ENCODE results near the gene EVI5L. TPM values are rescaled to one million over a fixed set of nuclear protein-coding genes. Genes with fewer than 3 reads are reported as not detected.

EVI5L gene
- total and polyA plus RNA-seq, 4 donors, result 1.4 to 5.0 (median 4.4) TPM

DNA sequence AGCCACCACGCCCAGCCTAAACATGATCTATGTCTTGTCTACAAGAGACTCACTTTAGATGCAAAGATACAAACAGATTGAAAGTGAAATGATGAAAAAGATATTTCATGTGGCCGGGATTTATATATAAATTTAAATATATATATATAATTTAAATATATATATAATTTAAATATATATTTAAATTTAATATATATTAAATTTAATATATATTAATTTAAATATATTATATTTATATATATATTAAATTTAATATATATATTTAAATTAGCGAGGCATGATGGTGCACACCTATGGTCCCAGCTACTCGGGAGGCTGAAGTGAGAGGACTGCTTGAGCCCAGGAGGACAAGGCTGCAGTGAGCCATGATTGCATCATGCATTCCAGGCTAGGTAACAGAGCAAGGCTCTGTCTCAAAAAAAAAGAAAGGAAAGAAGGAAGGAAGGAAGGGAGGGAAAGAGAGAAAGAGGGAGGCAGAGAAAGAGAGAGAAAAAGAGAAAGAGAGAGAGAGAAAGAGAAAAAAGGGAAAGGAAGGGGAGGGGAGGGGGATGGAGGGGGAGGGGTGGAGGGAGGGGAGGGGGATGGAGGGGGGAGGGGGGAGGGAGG is 7.0 kb upstream of the EVI5L start:
- no peak overlapping the region for H3K9ac ChIP-seq (ENCODE audit: low read depth in 1 of 2, low read length in 2 of 2)
- H3K36me3 ChIP-seq (ENCODE audit: control insufficient read depth in 4 of 4, insufficient read depth in 3 of 4, low read depth in 1 of 4, low read length in 3 of 4), result no peaks in the 10 kb centered on the region
- no peak for TF ChIP-seq TAF1 (conservative IDR thresholded peaks at IDR 0.05)
- TF ChIP-seq MAX (IDR thresholded peaks at IDR 0.05), result no peak
- no peak for TF ChIP-seq EGR1 (IDR thresholded peaks at IDR 0.05; ENCODE audit: low read depth in 2 of 2)
- no peak for TF ChIP-seq RXRA (IDR thresholded peaks at IDR 0.05)
- DNase-seq (ENCODE audit: low spot score), result no peak
- WGBS, result 90% methylated on average over 4 of the region's 4 CpGs
- peaks cover 0 to 2% (median under 1%) of the 10 kb centered on the region in 4 donors for H3K9me3 ChIP-seq (ENCODE audit: control insufficient read depth in 4 of 4, low read length in 3 of 4)
- H3K4me1 ChIP-seq (ENCODE audit: control insufficient read depth in 4 of 4, insufficient read depth in 4 of 4, low read length in 3 of 4), result no peaks in the 10 kb centered on the region
- H3K27ac ChIP-seq (ENCODE audit: low read depth in 1 of 2, low read length in 2 of 2), result no peak overlapping the region
- no peak overlapping the region for H3K4me3 ChIP-seq (ENCODE audit: low read depth in 1 of 3, low read length in 3 of 3)
- no peaks in the 10 kb centered on the region for H3K27me3 ChIP-seq (ENCODE audit: control insufficient read depth in 4 of 4, insufficient read depth in 4 of 4, low read length in 3 of 4)

DNA sequence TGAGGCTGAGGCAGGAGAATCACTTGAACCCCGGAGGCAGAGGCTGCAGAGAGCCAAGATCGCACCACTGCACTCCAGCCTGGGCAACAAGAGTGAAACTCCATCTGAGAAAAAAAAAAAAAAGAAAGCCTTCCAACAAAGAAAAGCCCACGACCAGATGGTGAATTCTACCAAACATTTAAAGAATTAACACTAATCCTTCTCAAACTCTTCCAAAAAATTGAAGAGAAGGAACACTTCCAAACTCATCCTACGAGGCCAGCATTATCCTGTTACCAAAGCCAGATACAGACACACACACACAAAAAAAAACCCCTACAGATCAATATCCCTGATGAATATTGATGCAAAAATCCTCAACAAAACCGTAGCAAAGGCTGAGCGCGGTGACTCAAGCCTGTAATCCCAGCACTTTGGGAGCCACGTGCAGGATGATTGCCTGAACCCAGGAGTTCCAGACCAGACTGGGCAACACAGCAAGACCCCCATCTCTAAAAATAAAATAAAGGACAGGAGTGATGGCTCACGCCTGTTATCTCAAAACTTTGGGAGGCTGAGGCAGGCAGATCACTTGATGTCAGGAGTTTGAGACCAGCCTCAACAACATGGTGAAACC is 6.2 kb upstream of the EVI5L start:
- no peak overlapping the region for H3K9ac ChIP-seq (ENCODE audit: low read depth in 1 of 2, low read length in 2 of 2)
- 66% methylated on average over 9 of the region's 9 CpGs for WGBS
- H3K36me3 ChIP-seq (ENCODE audit: control insufficient read depth in 4 of 4, insufficient read depth in 3 of 4, low read depth in 1 of 4, low read length in 3 of 4), result no peaks in the 10 kb centered on the region
- no peak for DNase-seq (ENCODE audit: low spot score)
- TF ChIP-seq JUND (IDR thresholded peaks at IDR 0.05), result no peak
- TF ChIP-seq, protein P1, sequence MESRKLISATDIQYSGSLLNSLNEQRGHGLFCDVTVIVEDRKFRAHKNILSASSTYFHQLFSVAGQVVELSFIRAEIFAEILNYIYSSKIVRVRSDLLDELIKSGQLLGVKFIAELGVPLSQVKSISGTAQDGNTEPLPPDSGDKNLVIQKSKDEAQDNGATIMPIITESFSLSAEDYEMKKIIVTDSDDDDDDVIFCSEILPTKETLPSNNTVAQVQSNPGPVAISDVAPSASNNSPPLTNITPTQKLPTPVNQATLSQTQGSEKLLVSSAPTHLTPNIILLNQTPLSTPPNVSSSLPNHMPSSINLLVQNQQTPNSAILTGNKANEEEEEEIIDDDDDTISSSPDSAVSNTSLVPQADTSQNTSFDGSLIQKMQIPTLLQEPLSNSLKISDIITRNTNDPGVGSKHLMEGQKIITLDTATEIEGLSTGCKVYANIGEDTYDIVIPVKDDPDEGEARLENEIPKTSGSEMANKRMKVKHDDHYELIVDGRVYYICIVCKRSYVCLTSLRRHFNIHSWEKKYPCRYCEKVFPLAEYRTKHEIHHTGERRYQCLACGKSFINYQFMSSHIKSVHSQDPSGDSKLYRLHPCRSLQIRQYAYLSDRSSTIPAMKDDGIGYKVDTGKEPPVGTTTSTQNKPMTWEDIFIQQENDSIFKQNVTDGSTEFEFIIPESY (IDR thresholded peaks at IDR 0.05), result no peak
- H3K4me3 ChIP-seq (ENCODE audit: low read depth in 1 of 3, low read length in 3 of 3), result no peak overlapping the region
- no peak overlapping the region for H3K27ac ChIP-seq (ENCODE audit: low read depth in 1 of 2, low read length in 2 of 2)
- no peaks in the 10 kb centered on the region for H3K27me3 ChIP-seq (ENCODE audit: control insufficient read depth in 4 of 4, insufficient read depth in 4 of 4, low read length in 3 of 4)
- peaks cover 0 to under 1% (median 0%) of the 10 kb centered on the region in 4 donors for H3K9me3 ChIP-seq (ENCODE audit: control insufficient read depth in 4 of 4, low read length in 3 of 4)
- no peaks in the 10 kb centered on the region for H3K4me1 ChIP-seq (ENCODE audit: control insufficient read depth in 4 of 4, insufficient read depth in 4 of 4, low read length in 3 of 4)

- Histone ChIP-seq H3K4me1 (ENCODE audit: control insufficient read depth in 4 of 4, insufficient read depth in 4 of 4, low read length in 3 of 4) (peaks cover 3 to 13% (median 11%) of the 10 kb centered on the region in 4 donors), H3K27me3 (ENCODE audit: control insufficient read depth in 4 of 4, insufficient read depth in 4 of 4, low read length in 3 of 4) (no peaks in the 10 kb centered on the region), H3K4me3 (ENCODE audit: low read depth in 1 of 3, low read length in 3 of 3) (peak overlapping the region in 1 of 3 donors; percentile 26), H3K36me3 (ENCODE audit: control insufficient read depth in 4 of 4, insufficient read depth in 3 of 4, low read depth in 1 of 4, low read length in 3 of 4) (no peaks in the 10 kb centered on the region), H3K9me3 (ENCODE audit: control insufficient read depth in 4 of 4, low read length in 3 of 4) (no peaks in the 10 kb centered on the region), H3K27ac (ENCODE audit: low read depth in 1 of 2, low read length in 2 of 2) (no peak overlapping the region), H3K9ac (ENCODE audit: low read depth in 1 of 2, low read length in 2 of 2) (no peak overlapping the region)
- WGBS, result 15% methylated on average over 18 of the region's 18 CpGs
- TF ChIP-seq FOXA2 (IDR thresholded peaks at IDR 0.05) (no peak), TAF1 (conservative IDR thresholded peaks at IDR 0.05) (no peak), SP1 (IDR thresholded peaks at IDR 0.05) (no peak), EGR1 (IDR thresholded peaks at IDR 0.05; ENCODE audit: low read depth in 2 of 2) (no peak), CTCF (IDR thresholded peaks at IDR 0.05; ENCODE audit: low read depth, low read length, missing input control) (no peak), JUND (IDR thresholded peaks at IDR 0.05) (no peak), HNF4A (conservative IDR thresholded peaks at IDR 0.05) (no peak), RAD21 (IDR thresholded peaks at IDR 0.05) (no peak), NR2F2 (IDR thresholded peaks at IDR 0.05) (no peak), ATF3 (IDR thresholded peaks at IDR 0.05) (no peak), FOXA1 (IDR thresholded peaks at IDR 0.05) (no peak), YY1 (IDR thresholded peaks at IDR 0.05) (no peak), RXRA (IDR thresholded peaks at IDR 0.05) (no peak), MAX (IDR thresholded peaks at IDR 0.05) (no peak)
- TF ChIP-seq, protein P1 (IDR thresholded peaks at IDR 0.05), result no peak
- no peak for DNase-seq (ENCODE audit: low spot score)
These were observed 875 bp upstream of the EVI5L start for GRCh38 chr19:7829166-7829520.
